RWPE2 (cell line): Measurements from ENCODE around the gene SYT9.

ENCODE experiments used
- ATAC-seq: fragments of 200-7000 bp; cut with Tn5 transposase; 3 replicates; pipeline ENCODE4 v1.9.1; 2021; ENCODE audit warnings: low read depth
- DNase-seq: peaks from one replicate; pipeline ENCODE4 v3.0.0-alpha.2; 2020; ENCODE audit warnings: low spot score
- H3K27ac ChIP-seq: fragments of 450-650 bp; 2 replicates; pipeline ENCODE4 v1.5.1; 2017; ENCODE audit warnings: mild to moderate bottlenecking; ENCODE audit not compliant: poor library complexity, severe bottlenecking
- H3K27me3 ChIP-seq: fragments of 250-450 bp; sonication (Bioruptor Pico); 2 replicates; pipeline ENCODE4 v1.5.1; 2021; ENCODE audit warnings: mild to moderate bottlenecking, moderate library complexity; ENCODE audit not compliant: insufficient read depth, poor library complexity, severe bottlenecking
- H3K36me3 ChIP-seq: fragments of 250-450 bp; sonication (Bioruptor Pico); 2 replicates; pipeline ENCODE4 v1.5.1; 2020; ENCODE audit warnings: low read depth, mild to moderate bottlenecking, moderate library complexity
- H3K4me1 ChIP-seq: fragments of 250-450 bp; sonication (Bioruptor Pico); 2 replicates; pipeline ENCODE4 v1.5.1; 2021; ENCODE audit warnings: mild to moderate bottlenecking, moderate library complexity; ENCODE audit not compliant: insufficient read depth, poor library complexity, severe bottlenecking
- H3K4me3 ChIP-seq: fragments of 250-450 bp; sonication (Bioruptor Pico); 2 replicates; pipeline ENCODE4 v1.5.1; 2021; ENCODE audit warnings: mild to moderate bottlenecking, moderate library complexity; ENCODE audit not compliant: severe bottlenecking
- H3K9me3 ChIP-seq: fragments of 250-450 bp; sonication (Bioruptor Pico); 2 replicates; pipeline ENCODE4 v1.5.1; 2021; ENCODE audit warnings: mild to moderate bottlenecking, moderate library complexity; ENCODE audit not compliant: severe bottlenecking
- TF ChIP-seq, protein P1 (sequence below): fragments of 450-650 bp; IDR thresholded peaks from one replicate; pipeline ENCODE4 v1.5.1; 2017; ENCODE audit warnings: mild to moderate bottlenecking, moderate library complexity; ENCODE audit not compliant: poor library complexity, severe bottlenecking

Gene SYT9

GRCh38 chr11:7439746-7440320 lies 188.1 kb downstream of the SYT9 start:
- no peaks in the 10 kb centered on the region for H3K36me3 ChIP-seq
- H3K27me3 ChIP-seq: no peaks in the 10 kb centered on the region
- TF ChIP-seq, protein P1, sequence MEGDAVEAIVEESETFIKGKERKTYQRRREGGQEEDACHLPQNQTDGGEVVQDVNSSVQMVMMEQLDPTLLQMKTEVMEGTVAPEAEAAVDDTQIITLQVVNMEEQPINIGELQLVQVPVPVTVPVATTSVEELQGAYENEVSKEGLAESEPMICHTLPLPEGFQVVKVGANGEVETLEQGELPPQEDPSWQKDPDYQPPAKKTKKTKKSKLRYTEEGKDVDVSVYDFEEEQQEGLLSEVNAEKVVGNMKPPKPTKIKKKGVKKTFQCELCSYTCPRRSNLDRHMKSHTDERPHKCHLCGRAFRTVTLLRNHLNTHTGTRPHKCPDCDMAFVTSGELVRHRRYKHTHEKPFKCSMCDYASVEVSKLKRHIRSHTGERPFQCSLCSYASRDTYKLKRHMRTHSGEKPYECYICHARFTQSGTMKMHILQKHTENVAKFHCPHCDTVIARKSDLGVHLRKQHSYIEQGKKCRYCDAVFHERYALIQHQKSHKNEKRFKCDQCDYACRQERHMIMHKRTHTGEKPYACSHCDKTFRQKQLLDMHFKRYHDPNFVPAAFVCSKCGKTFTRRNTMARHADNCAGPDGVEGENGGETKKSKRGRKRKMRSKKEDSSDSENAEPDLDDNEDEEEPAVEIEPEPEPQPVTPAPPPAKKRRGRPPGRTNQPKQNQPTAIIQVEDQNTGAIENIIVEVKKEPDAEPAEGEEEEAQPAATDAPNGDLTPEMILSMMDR: no peak
- H3K27ac ChIP-seq: no peak overlapping the region
- no peaks in the 10 kb centered on the region for H3K4me1 ChIP-seq
- ATAC-seq: peak; percentile 52; the same call in 2 of the 3 replicates
- no peak for DNase-seq
- H3K4me3 ChIP-seq: no peak overlapping the region
- no peaks in the 10 kb centered on the region for H3K9me3 ChIP-seq

- no peak for DNase-seq
- no peaks in the 10 kb centered on the region for H3K9me3 ChIP-seq
- no peaks in the 10 kb centered on the region for H3K36me3 ChIP-seq
- H3K27me3 ChIP-seq: no peaks in the 10 kb centered on the region
- no peak overlapping the region for H3K4me3 ChIP-seq
- peak; percentile 75 for ATAC-seq
- no peaks in the 10 kb centered on the region for H3K4me1 ChIP-seq
- H3K27ac ChIP-seq: no peak overlapping the region
- TF ChIP-seq, protein P1: peak; percentile 93
These were observed 191.0 kb downstream of the SYT9 start for GRCh38 chr11:7442588-7443215.

DNA sequence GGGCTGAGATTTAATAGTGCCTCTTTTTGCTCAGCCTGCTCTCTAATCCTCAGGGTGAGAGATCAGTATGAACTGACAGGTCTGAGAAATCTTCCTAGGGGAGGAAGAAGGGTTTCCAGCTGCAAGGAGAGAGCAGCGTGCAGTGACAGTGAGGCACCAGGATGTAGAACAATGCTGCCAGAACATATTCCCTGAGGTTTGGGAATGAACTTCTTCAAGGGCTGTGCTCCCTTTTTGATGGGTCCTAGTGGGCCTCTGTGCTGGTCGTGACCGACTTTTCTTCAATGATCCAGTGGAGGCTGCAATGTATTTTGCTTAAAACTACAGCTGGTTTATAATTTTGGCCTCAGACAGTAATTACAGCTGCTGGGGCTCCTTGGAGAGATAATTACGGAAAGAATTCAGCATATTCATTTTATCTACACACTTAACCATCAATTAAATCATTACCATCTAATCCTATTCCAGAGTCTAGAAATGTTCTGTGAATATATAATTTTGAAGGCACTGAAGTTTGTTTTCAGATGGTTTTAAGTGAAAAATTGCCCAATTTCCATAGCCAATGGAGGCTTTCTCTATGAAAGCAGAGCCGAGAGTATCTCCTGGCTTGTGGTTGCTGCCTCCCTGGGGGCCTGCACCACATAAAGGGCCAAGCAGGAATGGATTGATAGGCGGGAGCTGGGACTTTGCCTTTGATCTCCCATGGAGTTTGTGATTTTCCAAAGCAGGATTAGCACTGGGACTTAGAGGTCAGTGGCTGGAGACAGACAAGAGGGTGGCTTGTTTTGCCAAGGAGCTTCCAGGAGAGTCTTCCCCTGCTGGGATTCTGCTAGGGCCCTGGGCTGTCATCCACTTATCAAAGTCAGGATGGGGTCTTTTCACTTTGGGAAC lies 192.6 kb downstream of the SYT9 start:
- no peak overlapping the region for H3K4me3 ChIP-seq
- no peaks in the 10 kb centered on the region for H3K4me1 ChIP-seq
- no peaks in the 10 kb centered on the region for H3K27me3 ChIP-seq
- H3K36me3 ChIP-seq: no peaks in the 10 kb centered on the region
- no peaks in the 10 kb centered on the region for H3K9me3 ChIP-seq
- no peak for ATAC-seq
- H3K27ac ChIP-seq: no peak overlapping the region
- TF ChIP-seq, protein P1: no peak
- no peak for DNase-seq

DNA sequence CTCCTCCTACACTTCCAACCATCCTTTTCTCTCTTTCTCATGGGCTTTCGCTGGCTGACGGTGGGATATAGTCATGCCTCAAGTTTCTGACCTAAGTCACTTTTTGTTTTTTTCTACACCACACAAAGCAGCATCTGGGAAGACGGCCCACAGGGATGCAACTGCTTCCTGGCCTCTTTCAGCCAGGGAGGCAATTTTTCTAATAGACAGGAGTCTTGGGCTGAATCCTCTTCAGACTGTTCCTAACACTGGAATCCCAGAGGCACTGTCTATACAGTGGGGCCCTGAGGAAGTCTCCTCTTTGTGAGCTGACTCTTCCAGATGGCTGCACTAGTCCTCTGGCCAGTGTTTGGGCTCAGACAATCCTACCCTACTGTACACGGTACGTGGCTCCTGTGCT lies 193.9 kb downstream of the SYT9 start:
- Histone ChIP-seq H3K27me3 (no peaks in the 10 kb centered on the region), H3K36me3 (no peaks in the 10 kb centered on the region), H3K4me1 (no peaks in the 10 kb centered on the region), H3K9me3 (no peaks in the 10 kb centered on the region), H3K27ac (no peak overlapping the region), H3K4me3 (no peak overlapping the region)
- ATAC-seq (no peak), DNase-seq (no peak)
- TF ChIP-seq, protein P1: no peak
